HCT116 (cell line): Measurements from ENCODE around the gene QPCT. TPM values are rescaled to one million over a fixed set of nuclear protein-coding genes. Genes with fewer than 3 reads are reported as not detected.

Experiments
- ATAC-seq: fragments of 200-7000 bp; cut with Tn5 transposase; 2 replicates; pipeline ENCODE4 v1.9.1; 2020; ENCODE audit warnings: mild to moderate bottlenecking, moderate library complexity
- BruUV-seq: library from RNA; stranded (reverse); fragments of 400-500 nt; replicated peaks from 2 replicates; lab custom pipeline; 2021; lab: Mats Ljungman, UMichigan
- CTCF ChIA-PET: fragments of 300-600 bp; sonication (Branson Sonifier 250); formaldehyde crosslinking; loops from one replicate; lab custom pipeline; 2021; ENCODE audit warnings: antibody characterized with exemption; lab: Charles Lee
- POLR2A ChIA-PET: fragments of 300-600, 350-600 bp; sonication (Branson Sonifier 250); formaldehyde crosslinking; loops from one replicate; lab custom pipeline; 2021; ENCODE audit warnings: antibody characterized with exemption; lab: Charles Lee
- RAD21 ChIA-PET, 2 experiments: fragments of 300-600 bp; sonication (Branson Sonifier 250); formaldehyde crosslinking; loops; one replicate each; lab custom pipeline; 2023; ENCODE audit warnings: low total read pairs in 2 of 2; ENCODE audit not compliant: uncharacterized antibody in 2 of 2, unreplicated experiment in 2 of 2, low non-redundant PET in 1 of 2; lab: Charles Lee
- DNase-seq: peaks from one replicate; pipeline ENCODE4 v3.0.0-alpha.2; 2010; ENCODE audit warnings: low read depth, low spot score
- H2AFZ ChIP-seq: fragments of 200-600 bp; shearing (Covaris generic), sonication (generic); 2 replicates; pipeline ENCODE4 v1.6.1; 2017; ENCODE audit warnings: low read depth, mixed run types, mixed read lengths, antibody characterized with exemption, low read length; ENCODE audit not compliant: poor library complexity, severe bottlenecking
- H3K27ac ChIP-seq: 2 replicates; pipeline ENCODE4 v1.5.1; 2012; ENCODE audit warnings: low read depth, low read length
- H3K27me3 ChIP-seq: fragments of 200-600 bp; sonication (generic); 2 replicates; pipeline ENCODE4 v1.6.1; 2016; ENCODE audit warnings: mixed run types, low read length, mixed read lengths; ENCODE audit not compliant: insufficient read depth
- H3K36me3 ChIP-seq, 2 experiments: fragments of 200-500 bp in 1 of 2; fragments of 200-600 bp in 1 of 2; sonication (Bioruptor generic) in 1 of 2; sonication (generic) in 1 of 2; 2 replicates each; pipeline versions ENCODE4 v1.5.1 to v1.6.1; 2014 to 2016; ENCODE audit warnings: low read length in 2 of 2, inconsistent platforms in 1 of 2, mixed read lengths in 1 of 2, mixed run types in 1 of 2; ENCODE audit not compliant: insufficient read depth in 2 of 2, control insufficient read depth in 1 of 2
- H3K4me1 ChIP-seq, 2 experiments: fragments of 200-600 bp in 1 of 2; sonication (generic) in 1 of 2; 2 replicates each; pipeline versions ENCODE4 v1.5.1 to v1.6.1; 2012 to 2017; ENCODE audit warnings: low read length in 2 of 2, inconsistent platforms in 1 of 2, mild to moderate bottlenecking in 1 of 2, mixed read lengths in 1 of 2, mixed run types in 1 of 2, moderate library complexity in 1 of 2; ENCODE audit not compliant: insufficient read depth in 2 of 2, control insufficient read depth in 1 of 2
- H3K4me2 ChIP-seq: fragments of 200-600 bp; sonication (generic); 2 replicates; pipeline ENCODE4 v1.6.1; 2017; ENCODE audit warnings: mixed run types, low read length, mixed read lengths
- H3K4me3 ChIP-seq, 2 experiments: fragments of 200-600 bp in 1 of 2; sonication (generic) in 1 of 2; replicated peaks in 1 of 2; 2 replicates each; pipeline ENCODE4 v1.5.1; 2011 to 2016; ENCODE audit warnings: low read length in 2 of 2, control low read depth in 1 of 2, low read depth in 1 of 2, mild to moderate bottlenecking in 1 of 2, mixed read lengths in 1 of 2, mixed run types in 1 of 2
- H3K79me2 ChIP-seq: fragments of 200-600 bp; sonication (generic); 2 replicates; pipeline ENCODE4 v1.6.1; 2017; ENCODE audit warnings: mild to moderate bottlenecking, mixed run types, low read length, moderate library complexity, mixed read lengths; ENCODE audit not compliant: insufficient read depth
- H3K9ac ChIP-seq: fragments of 200-600 bp; sonication (generic); 2 replicates; pipeline ENCODE4 v1.6.1; 2016; ENCODE audit warnings: low read length, mixed read lengths
- H3K9me2 ChIP-seq: fragments of 200-600 bp; sonication (generic), shearing (Covaris generic); 2 replicates; pipeline ENCODE4 v1.6.1; 2017; ENCODE audit warnings: mixed run types, mild to moderate bottlenecking, moderate library complexity; ENCODE audit not compliant: insufficient read depth
- H3K9me3 ChIP-seq, 2 experiments: fragments of 200-500 bp in 1 of 2; fragments of 200-600 bp in 1 of 2; sonication (Bioruptor generic) in 1 of 2; sonication (generic) in 1 of 2; 2 replicates each; pipeline ENCODE4 v1.6.1; 2014 to 2017; ENCODE audit warnings: low read length in 2 of 2, mixed read lengths in 2 of 2, inconsistent platforms in 1 of 2, low read depth in 1 of 2, mild to moderate bottlenecking in 1 of 2, mixed run types in 1 of 2, moderate library complexity in 1 of 2; ENCODE audit not compliant: control insufficient read depth in 1 of 2, insufficient read depth in 1 of 2
- H4K20me1 ChIP-seq: fragments of 200-600 bp; sonication (generic), shearing (Covaris generic); 2 replicates; pipeline ENCODE4 v1.6.1; 2017; ENCODE audit warnings: mixed run types, mild to moderate bottlenecking, moderate library complexity; ENCODE audit not compliant: insufficient read depth
- ATF3 ChIP-seq: IDR thresholded peaks from 2 replicates; pipeline ENCODE4 v1.6.1; 2012
- CBX3 ChIP-seq: IDR thresholded peaks from 2 replicates; pipeline ENCODE4 v1.6.1; 2012; ENCODE audit warnings: low read depth
- CEBPB ChIP-seq: IDR thresholded peaks from 2 replicates; pipeline ENCODE4 v1.6.1; 2012; ENCODE audit warnings: low read depth
- CTCF ChIP-seq, 3 experiments: fragments of 200-600 bp in 1 of 3; sonication (generic) in 1 of 3; IDR thresholded peaks in 2 of 3; conservative IDR thresholded peaks in 1 of 3; 2 replicates each; pipeline ENCODE4 v1.5.1; 2012 to 2017; ENCODE audit warnings: low read depth in 2 of 3, low read length in 2 of 3, antibody characterized with exemption in 1 of 3, borderline replicate concordance in 1 of 3, control low read depth in 1 of 3, mild to moderate bottlenecking in 1 of 3, mixed read lengths in 1 of 3, mixed run types in 1 of 3, moderate library complexity in 1 of 3; ENCODE audit not compliant: insufficient read depth in 1 of 3
- EGR1 ChIP-seq: IDR thresholded peaks from 2 replicates; pipeline ENCODE4 v1.6.1; 2012; ENCODE audit warnings: low read depth
- POLR2A ChIP-seq: IDR thresholded peaks from 2 replicates; pipeline ENCODE4 v1.7.0; 2011; ENCODE audit warnings: borderline replicate concordance; ENCODE audit not compliant: insufficient read depth, insufficient read length; ENCODE audit errors: extremely low read depth
- POLR2AphosphoS5 ChIP-seq: IDR thresholded peaks from 2 replicates; pipeline ENCODE4 v1.6.1; 2011; ENCODE audit warnings: mild to moderate bottlenecking, low read depth, low read length, moderate library complexity
- ZFX ChIP-seq: fragments of 450-650 bp; IDR thresholded peaks from 2 replicates; pipeline ENCODE4 v1.6.1; 2017
- ZNF274 ChIP-seq: fragments of 200-500 bp; sonication (Bioruptor generic); IDR thresholded peaks from 2 replicates; pipeline ENCODE4 v1.6.1; 2014; ENCODE audit warnings: mild to moderate bottlenecking, low read depth, low read length, inconsistent platforms
- intact Hi-C: fragments of 100-400 bp; cut with micrococcal nuclease; formaldehyde crosslinking; loops from 2 replicates; pipeline ENCODE4 v1.10.0; 2022
- total RNA-seq: library from RNA; stranded (reverse); gene quantifications from one replicate; pipeline ENCODE4 v1.2.1, GENCODE V29; 2021; ENCODE audit not compliant: unreplicated experiment

QPCT gene
- total RNA-seq, 1 experiment from 2014 or later, result not detected

- Histone ChIP-seq H3K9me2 (no peaks in the 10 kb centered on the region), H3K9ac (no peak overlapping the region), H3K36me3 (no peaks in the 10 kb centered on the region), H3K9me3 (no peaks in the 10 kb centered on the region), H3K4me1 (no peaks in the 10 kb centered on the region), H3K79me2 (no peaks in the 10 kb centered on the region), H2AFZ (no peak overlapping the region), H3K4me2 (no peak overlapping the region), H3K27ac (no peak overlapping the region), H3K4me3 (no peak overlapping the region), H3K27me3 (no peaks in the 10 kb centered on the region), H4K20me1 (no peaks in the 10 kb centered on the region)
- DNase-seq (no peak), ATAC-seq (no peak)
- ChIA-PET CTCF (interaction anchor here (1.4 kb wide), 1 partner anchor 456 kb away, joined by 6 read pairs; no protein-coding TSS in a partner anchor), POLR2A (no interaction called here), RAD21 (no interaction called here)
- no peak for TF ChIP-seq POLR2A
- TF ChIP-seq CEBPB, result no peak
- TF ChIP-seq ZNF274, result no peak
- TF ChIP-seq CTCF (IDR thresholded peaks at IDR 0.05 in 2 of 3, conservative IDR thresholded peaks at IDR 0.05 in 1 of 3; ENCODE audit: borderline replicate concordance in 1 of 3, insufficient read depth in 1 of 3, low read depth in 2 of 3, low read length in 2 of 3), result no peak
- no peak for TF ChIP-seq EGR1
- TF ChIP-seq POLR2AphosphoS5, result no peak
- no peak for TF ChIP-seq ATF3
- TF ChIP-seq CBX3, result no peak
- no peak for TF ChIP-seq ZFX
- BruUV-seq, result no TSS peak
- intact Hi-C loops, result no loop called here
Observed at GRCh38 chr2:37421686-37422085, 77.3 kb downstream of the QPCT start.
